OCI-LY7 (cell line): ENCODE measurements around the gene BEND3.

Experiments
- CTCF ChIP-seq: fragments of 200-600 bp; sonication (generic); conservative IDR thresholded peaks from 2 replicates; pipeline ENCODE4 v1.5.1; 2014; ENCODE audit warnings: mild to moderate bottlenecking, antibody characterized with exemption, low read length, moderate library complexity, mixed read lengths
- EZH2phosphoT487 ChIP-seq: fragments of 200-600 bp; sonication (generic); IDR thresholded peaks from 2 replicates; pipeline ENCODE4 v1.6.1; 2018; ENCODE audit warnings: low read depth, borderline replicate concordance, mild to moderate bottlenecking, mixed run types, antibody characterized with exemption, low read length, moderate library complexity, mixed read lengths

- TF ChIP-seq CTCF = no peak
- TF ChIP-seq EZH2phosphoT487 = no peak
Measured at GRCh38 chr6:107101686-107102413, 13.5 kb downstream of the BEND3 start.
